Lower leg skin (tissue), 4 donors: ENCODE data around the gene TBC1D10A. TPM values are rescaled to one million over a fixed set of nuclear protein-coding genes. Genes with fewer than 3 reads are reported as not detected.

ENCODE experiments used
- DNase-seq, 2 donors: peaks; one replicate each; pipeline ENCODE4 v3.0.0-alpha.2; 2019; ENCODE audit warnings: low spot score in 2 of 2
- H3K4me3 ChIP-seq: fragments of 200-600 bp; sonication (generic); 2 replicates; pipeline ENCODE4 v1.5.1; 2017; ENCODE audit warnings: mild to moderate bottlenecking, low read depth; ENCODE audit not compliant: poor library complexity, severe bottlenecking
- POLR2A ChIP-seq, 2 donors: fragments of 450-650 bp; IDR thresholded peaks; one replicate each; pipeline ENCODE4 v1.6.1; 2016 to 2017; ENCODE audit warnings: antibody characterized with exemption in 2 of 2, mild to moderate bottlenecking in 1 of 2, moderate library complexity in 1 of 2
- WGBS, 2 donors: methylation state at CpG; one replicate each; pipeline ENCODE4 v1.1.5; 2018; 5-methylcytosine and 5-hydroxymethylcytosine counted together
- intact Hi-C: fragments of 100-400 bp; cut with DNase I; formaldehyde crosslinking; loops from one replicate; pipeline ENCODE4 v1.15.0; 2023; ENCODE audit warnings: low total_unique reads
- total RNA-seq, 4 donors: library from RNA; depleted of rRNA; stranded (reverse); fragments of >200 nt; gene quantifications; one replicate each; pipeline ENCODE4 v1.1.0, GENCODE V29; 2016
- TF ChIP-seq, protein P1 (sequence below), 3 donors: fragments of 450-650 bp; IDR thresholded peaks; one replicate each; pipeline ENCODE4 v1.5.1; 2016; ENCODE audit warnings: antibody characterized with exemption in 3 of 3, mild to moderate bottlenecking in 3 of 3, moderate library complexity in 2 of 3

TBC1D10A gene
- total RNA-seq, 4 donors from 2014 or later, result 64.8 to 80.1 (median 74.2) TPM

DNA sequence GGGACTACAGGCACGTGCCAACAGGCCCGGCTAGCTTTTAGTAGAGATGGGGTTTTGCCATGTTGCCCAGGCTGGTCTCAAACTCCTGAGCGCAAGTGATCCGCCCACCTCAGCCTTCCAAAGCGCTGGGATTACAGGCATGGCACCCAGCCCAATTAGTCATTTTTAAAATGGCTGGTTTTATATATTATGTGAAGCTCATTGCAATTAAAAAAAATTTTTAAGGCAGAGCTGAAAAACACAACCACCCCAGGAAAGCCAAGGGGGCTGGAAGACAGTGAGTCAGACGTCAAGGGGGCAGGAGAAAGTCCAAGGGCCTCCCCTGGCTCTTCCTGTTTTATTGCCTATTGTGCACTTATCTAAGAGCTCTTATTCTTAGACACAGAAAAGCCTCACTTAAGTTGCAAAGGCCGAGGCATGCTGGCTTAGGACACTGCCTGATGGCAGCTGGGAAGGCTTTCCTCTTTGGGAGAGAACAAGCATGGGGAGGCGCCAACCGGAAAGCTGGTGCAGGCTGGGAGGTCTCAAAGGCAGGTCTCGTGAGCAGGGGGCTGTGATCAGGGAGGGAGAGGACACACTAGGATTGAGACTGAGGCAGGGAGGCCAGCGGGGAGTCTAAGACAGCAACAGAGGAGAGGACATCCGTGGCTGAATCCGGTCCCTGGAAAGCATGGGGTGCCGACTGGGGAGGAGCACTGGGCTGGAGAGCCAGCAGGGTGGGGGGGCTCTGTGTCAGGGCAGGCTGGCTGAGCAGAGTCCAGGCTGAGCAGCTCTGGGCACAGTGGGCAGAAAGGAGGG is 49.0 kb downstream of the TBC1D10A start:
- 16 to 21% methylated on average over 14 of the region's 14 CpGs for WGBS, 2 donors
- DNase-seq, result no peak
- no peak for TF ChIP-seq POLR2A (IDR thresholded peaks at IDR 0.05)
- TF ChIP-seq, protein P1, sequence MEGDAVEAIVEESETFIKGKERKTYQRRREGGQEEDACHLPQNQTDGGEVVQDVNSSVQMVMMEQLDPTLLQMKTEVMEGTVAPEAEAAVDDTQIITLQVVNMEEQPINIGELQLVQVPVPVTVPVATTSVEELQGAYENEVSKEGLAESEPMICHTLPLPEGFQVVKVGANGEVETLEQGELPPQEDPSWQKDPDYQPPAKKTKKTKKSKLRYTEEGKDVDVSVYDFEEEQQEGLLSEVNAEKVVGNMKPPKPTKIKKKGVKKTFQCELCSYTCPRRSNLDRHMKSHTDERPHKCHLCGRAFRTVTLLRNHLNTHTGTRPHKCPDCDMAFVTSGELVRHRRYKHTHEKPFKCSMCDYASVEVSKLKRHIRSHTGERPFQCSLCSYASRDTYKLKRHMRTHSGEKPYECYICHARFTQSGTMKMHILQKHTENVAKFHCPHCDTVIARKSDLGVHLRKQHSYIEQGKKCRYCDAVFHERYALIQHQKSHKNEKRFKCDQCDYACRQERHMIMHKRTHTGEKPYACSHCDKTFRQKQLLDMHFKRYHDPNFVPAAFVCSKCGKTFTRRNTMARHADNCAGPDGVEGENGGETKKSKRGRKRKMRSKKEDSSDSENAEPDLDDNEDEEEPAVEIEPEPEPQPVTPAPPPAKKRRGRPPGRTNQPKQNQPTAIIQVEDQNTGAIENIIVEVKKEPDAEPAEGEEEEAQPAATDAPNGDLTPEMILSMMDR (IDR thresholded peaks at IDR 0.05), result no peak
- H3K4me3 ChIP-seq, result no peak overlapping the region
- intact Hi-C loops, result no loop called here

DNA sequence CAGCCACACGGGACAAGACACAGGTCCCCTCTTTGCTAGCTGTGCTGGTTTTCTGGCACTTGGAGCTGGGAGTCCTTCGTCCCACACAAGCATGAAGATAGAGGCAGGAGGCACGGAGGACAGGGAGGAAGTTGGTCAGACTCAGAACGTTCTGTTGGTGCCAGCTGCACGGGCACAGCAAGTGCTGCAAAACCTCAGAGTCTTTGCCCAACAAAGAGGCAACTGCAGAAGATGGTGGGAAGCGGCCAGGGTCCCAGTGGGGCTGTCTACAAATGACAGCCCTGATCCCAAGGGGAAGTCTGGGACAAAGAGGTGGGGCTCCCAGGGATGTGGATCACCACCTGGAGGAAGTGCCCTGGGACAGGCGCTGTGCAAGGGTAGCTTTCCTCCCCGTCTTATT is 50.7 kb downstream of the TBC1D10A start:
- DNase-seq, result no peak
- no peak for TF ChIP-seq POLR2A (IDR thresholded peaks at IDR 0.05)
- TF ChIP-seq, protein P1 (IDR thresholded peaks at IDR 0.05), result no peak
- no peak overlapping the region for H3K4me3 ChIP-seq
- intact Hi-C loops, result no loop called here
- WGBS, 2 donors, result 71 to 76% methylated on average over 8 of the region's 8 CpGs

GRCh38 chr22:30275625-30276024 is 51.1 kb downstream of the TBC1D10A start:
- 63 to 67% methylated on average over 8 of the region's 8 CpGs for WGBS, 2 donors
- intact Hi-C loops, result no loop called here
- H3K4me3 ChIP-seq, result no peak overlapping the region
- no peak for TF ChIP-seq POLR2A (IDR thresholded peaks at IDR 0.05)
- TF ChIP-seq, protein P1 (IDR thresholded peaks at IDR 0.05), result no peak
- DNase-seq, result no peak

- no peak overlapping the region for H3K4me3 ChIP-seq
- intact Hi-C loops, result no loop called here
- no peak for DNase-seq
- 76 to 79% methylated on average over 9 of the region's 9 CpGs for WGBS, 2 donors
- TF ChIP-seq, protein P1 (IDR thresholded peaks at IDR 0.05), result no peak
- TF ChIP-seq POLR2A (IDR thresholded peaks at IDR 0.05), result no peak
These were observed 52.3 kb downstream of the TBC1D10A start for GRCh38 chr22:30274437-30274812.

DNA sequence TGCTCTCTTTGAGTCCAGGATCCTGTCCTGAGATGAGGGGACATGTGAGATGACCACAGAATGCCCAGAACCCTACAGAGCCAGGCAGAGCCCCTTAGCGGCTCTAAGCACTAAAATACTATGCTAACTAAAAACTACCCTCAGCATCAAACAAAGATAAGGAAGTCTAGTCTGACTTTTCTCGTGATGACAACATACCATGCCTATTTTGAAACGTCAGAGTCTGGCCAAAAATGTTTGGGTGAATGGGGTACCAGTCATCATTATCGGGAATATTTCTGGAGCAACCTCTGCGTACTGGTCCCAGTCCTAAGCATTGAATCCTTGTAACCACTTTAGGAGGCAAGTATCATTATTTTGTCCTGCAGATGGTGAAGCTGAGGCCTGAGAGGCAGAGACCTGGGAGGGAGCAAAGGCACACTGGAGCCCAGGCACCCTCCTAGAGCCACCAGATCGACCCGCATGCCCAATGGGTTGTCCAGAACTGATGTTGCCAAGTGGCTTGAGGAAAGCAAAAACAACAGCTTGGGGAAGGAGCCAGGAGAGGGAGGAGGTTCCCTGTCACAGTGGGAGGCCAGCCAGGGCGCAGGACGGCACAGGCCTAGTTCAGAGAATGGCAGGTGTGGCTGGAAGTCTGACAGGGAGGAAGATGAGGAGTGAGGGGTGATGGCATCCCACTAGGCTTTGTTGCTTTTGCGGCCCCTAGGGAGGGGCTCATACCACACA is 52.9 kb downstream of the TBC1D10A start:
- WGBS, 2 donors, result 42 to 50% methylated on average over 10 of the region's 10 CpGs
- TF ChIP-seq POLR2A (IDR thresholded peaks at IDR 0.05), result no peak
- TF ChIP-seq, protein P1 (IDR thresholded peaks at IDR 0.05), result no peak
- intact Hi-C loops, result no loop called here
- H3K4me3 ChIP-seq, result no peak overlapping the region
- no peak for DNase-seq
